DND-41 (cell line): ENCODE data around the gene LSR.

Experiments
- ATAC-seq: fragments of 200-7000 bp; cut with Tn5 transposase; 3 replicates; pipeline ENCODE4 v1.9.1; 2021; ENCODE audit warnings: low read depth; ENCODE audit not compliant: insufficient read depth
- DNase-seq: peaks from one replicate; pipeline ENCODE4 v3.0.0-alpha.2; 2020
- H2AFZ ChIP-seq: 2 replicates; pipeline ENCODE4 v1.6.0; 2012; ENCODE audit warnings: low read depth, low read length
- H3K27ac ChIP-seq: 2 replicates; pipeline ENCODE4 v1.5.1; 2012; ENCODE audit warnings: low read length, inconsistent platforms
- H3K27me3 ChIP-seq: fragments of 200-600 bp; sonication (generic); 2 replicates; pipeline ENCODE4 v1.6.0; 2012; ENCODE audit warnings: low read length, mild to moderate bottlenecking, inconsistent platforms; ENCODE audit not compliant: insufficient read depth, poor library complexity
- H3K36me3 ChIP-seq: 2 replicates; pipeline ENCODE4 v1.5.1; 2012; ENCODE audit warnings: low read length, inconsistent platforms; ENCODE audit not compliant: insufficient read depth
- H3K4me1 ChIP-seq: 2 replicates; pipeline ENCODE4 v1.5.1; 2012; ENCODE audit warnings: mild to moderate bottlenecking, low read length; ENCODE audit not compliant: insufficient read depth
- H3K4me2 ChIP-seq: 2 replicates; pipeline ENCODE4 v1.6.0; 2012; ENCODE audit warnings: mild to moderate bottlenecking, moderate library complexity, low read length, inconsistent platforms; ENCODE audit not compliant: insufficient read depth
- H3K4me3 ChIP-seq, 2 experiments: fragments of 200-600 bp in 1 of 2; shearing (Covaris generic) in 1 of 2; 2 replicates each; pipeline ENCODE4 v1.5.1; 2012 to 2016; ENCODE audit warnings: inconsistent platforms in 2 of 2, low read length in 2 of 2, mild to moderate bottlenecking in 2 of 2, low read depth in 1 of 2, moderate library complexity in 1 of 2
- H3K79me2 ChIP-seq: 2 replicates; pipeline ENCODE4 v1.6.0; 2012; ENCODE audit warnings: low read length, inconsistent platforms; ENCODE audit not compliant: insufficient read depth
- H3K9ac ChIP-seq: 2 replicates; pipeline ENCODE4 v1.6.0; 2012; ENCODE audit warnings: low read depth, mild to moderate bottlenecking, inconsistent platforms, low read length, moderate library complexity
- H3K9me3 ChIP-seq: 2 replicates; pipeline ENCODE4 v1.5.1; 2012; ENCODE audit warnings: low read length, moderate library complexity, mild to moderate bottlenecking, inconsistent platforms; ENCODE audit not compliant: insufficient read depth, severe bottlenecking
- H4K20me1 ChIP-seq: 2 replicates; pipeline ENCODE4 v1.6.0; 2012; ENCODE audit warnings: low read length; ENCODE audit not compliant: insufficient read depth
- EZH2 ChIP-seq: IDR thresholded peaks from 3 replicates; pipeline ENCODE4 v1.6.1; 2012; ENCODE audit warnings: borderline replicate concordance, low read depth, mild to moderate bottlenecking, moderate library complexity, low read length, inconsistent platforms; ENCODE audit not compliant: severe bottlenecking
- TF ChIP-seq, protein P1 (sequence below): IDR thresholded peaks from 2 replicates; pipeline ENCODE4 v1.5.1; 2012; ENCODE audit warnings: borderline replicate concordance, low read length, moderate library complexity, mild to moderate bottlenecking; ENCODE audit not compliant: poor library complexity, severe bottlenecking; ENCODE audit errors: extremely low read depth

The LSR gene

GRCh38 chr19:35228177-35228930 is 20.4 kb upstream of the LSR start, which contains the start of gene FAM187B:
Gene FAM187B (minus strand): TSS chr19:35228739. CDS start chr19:35228680, 59 bp downstream.
- Histone ChIP-seq H3K36me3 (no peaks in the 10 kb centered on the region), H3K9me3 (no peaks in the 10 kb centered on the region), H3K4me2 (no peak within 1 kb of the TSS), H2AFZ (no peak within 1 kb of the TSS), H3K4me3 (no peak within 1 kb of the TSS), H3K27me3 (no peaks in the 10 kb centered on the region), H3K4me1 (no peaks in the 10 kb centered on the region), H3K27ac (no peak within 1 kb of the TSS), H4K20me1 (no peaks in the 10 kb centered on the region), H3K79me2 (no peaks in the 10 kb centered on the region), H3K9ac (no peak within 1 kb of the TSS)
- ATAC-seq (no peak), DNase-seq (no peak)
- TF ChIP-seq, protein P1, sequence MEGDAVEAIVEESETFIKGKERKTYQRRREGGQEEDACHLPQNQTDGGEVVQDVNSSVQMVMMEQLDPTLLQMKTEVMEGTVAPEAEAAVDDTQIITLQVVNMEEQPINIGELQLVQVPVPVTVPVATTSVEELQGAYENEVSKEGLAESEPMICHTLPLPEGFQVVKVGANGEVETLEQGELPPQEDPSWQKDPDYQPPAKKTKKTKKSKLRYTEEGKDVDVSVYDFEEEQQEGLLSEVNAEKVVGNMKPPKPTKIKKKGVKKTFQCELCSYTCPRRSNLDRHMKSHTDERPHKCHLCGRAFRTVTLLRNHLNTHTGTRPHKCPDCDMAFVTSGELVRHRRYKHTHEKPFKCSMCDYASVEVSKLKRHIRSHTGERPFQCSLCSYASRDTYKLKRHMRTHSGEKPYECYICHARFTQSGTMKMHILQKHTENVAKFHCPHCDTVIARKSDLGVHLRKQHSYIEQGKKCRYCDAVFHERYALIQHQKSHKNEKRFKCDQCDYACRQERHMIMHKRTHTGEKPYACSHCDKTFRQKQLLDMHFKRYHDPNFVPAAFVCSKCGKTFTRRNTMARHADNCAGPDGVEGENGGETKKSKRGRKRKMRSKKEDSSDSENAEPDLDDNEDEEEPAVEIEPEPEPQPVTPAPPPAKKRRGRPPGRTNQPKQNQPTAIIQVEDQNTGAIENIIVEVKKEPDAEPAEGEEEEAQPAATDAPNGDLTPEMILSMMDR: no peak
- TF ChIP-seq EZH2: no peak

GRCh38 chr19:35229601-35230000 is 19.2 kb upstream of the LSR start:
- H3K9me3 ChIP-seq: no peaks in the 10 kb centered on the region
- H3K4me1 ChIP-seq: no peaks in the 10 kb centered on the region
- H3K79me2 ChIP-seq: no peaks in the 10 kb centered on the region
- H2AFZ ChIP-seq: no peak overlapping the region
- TF ChIP-seq, protein P1: no peak
- no peak for TF ChIP-seq EZH2
- no peak overlapping the region for H3K9ac ChIP-seq
- no peaks in the 10 kb centered on the region for H3K27me3 ChIP-seq
- no peak overlapping the region for H3K27ac ChIP-seq
- no peaks in the 10 kb centered on the region for H3K36me3 ChIP-seq
- no peak overlapping the region for H3K4me3 ChIP-seq
- no peak overlapping the region for H3K4me2 ChIP-seq
- no peaks in the 10 kb centered on the region for H4K20me1 ChIP-seq
- ATAC-seq (no peak), DNase-seq (no peak)

DNA sequence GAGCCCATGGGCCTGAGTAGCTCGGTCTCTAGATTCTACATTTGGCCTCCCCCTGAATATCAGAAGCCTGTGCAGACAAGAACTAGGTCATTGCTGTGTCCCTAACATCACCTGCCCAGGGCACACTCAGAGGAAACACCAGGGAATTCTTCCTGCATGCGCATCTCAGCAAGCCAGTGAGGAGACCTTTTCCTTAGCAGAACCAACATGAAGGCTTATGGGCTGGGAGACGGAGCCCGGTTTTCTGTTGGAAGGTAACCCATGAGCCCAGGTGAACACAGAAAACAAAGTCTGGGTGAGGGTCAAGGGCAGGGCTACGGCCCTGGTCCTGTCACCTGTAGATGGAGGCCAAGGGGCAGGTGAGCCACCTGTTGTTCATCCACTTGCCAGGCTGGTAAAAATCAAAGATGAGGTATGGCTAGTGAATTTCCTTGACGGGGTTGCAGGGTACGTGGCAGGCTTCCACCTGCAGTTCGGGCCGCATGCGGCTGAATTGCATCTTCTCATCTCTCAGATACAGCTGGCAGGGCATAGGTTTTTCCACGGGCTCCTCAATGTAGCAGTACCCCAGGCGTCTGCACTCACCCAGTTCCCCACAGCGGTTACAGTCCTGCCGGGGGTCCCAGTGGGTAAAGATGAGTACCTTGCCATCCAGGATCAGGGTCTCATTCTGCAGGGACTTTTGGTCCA is 16.7 kb upstream of the LSR start:
- no peak for DNase-seq

More for the DNA sequence above, 16.7 kb upstream of the LSR start:
- Histone ChIP-seq H3K79me2 (no peaks in the 10 kb centered on the region), H3K4me1 (no peaks in the 10 kb centered on the region), H4K20me1 (no peaks in the 10 kb centered on the region), H3K27ac (no peak overlapping the region), H3K4me2 (no peak overlapping the region), H2AFZ (no peak overlapping the region), H3K36me3 (no peaks in the 10 kb centered on the region), H3K9me3 (no peaks in the 10 kb centered on the region), H3K27me3 (no peaks in the 10 kb centered on the region), H3K9ac (no peak overlapping the region), H3K4me3 (no peak overlapping the region)
- ATAC-seq: no peak
- TF ChIP-seq, protein P1: no peak
- no peak for TF ChIP-seq EZH2
